ENCODE data around the gene GPATCH3.
A peak's percentile ranks its signal among the peaks of the same experiment; 100 is the strongest.
"Not testable (repeated sequence)": the region's sequence is repeated elsewhere in the genome, so short reads cannot be mapped to it uniquely, and the experiment has no call there.

GPATCH3 gene

DNA sequence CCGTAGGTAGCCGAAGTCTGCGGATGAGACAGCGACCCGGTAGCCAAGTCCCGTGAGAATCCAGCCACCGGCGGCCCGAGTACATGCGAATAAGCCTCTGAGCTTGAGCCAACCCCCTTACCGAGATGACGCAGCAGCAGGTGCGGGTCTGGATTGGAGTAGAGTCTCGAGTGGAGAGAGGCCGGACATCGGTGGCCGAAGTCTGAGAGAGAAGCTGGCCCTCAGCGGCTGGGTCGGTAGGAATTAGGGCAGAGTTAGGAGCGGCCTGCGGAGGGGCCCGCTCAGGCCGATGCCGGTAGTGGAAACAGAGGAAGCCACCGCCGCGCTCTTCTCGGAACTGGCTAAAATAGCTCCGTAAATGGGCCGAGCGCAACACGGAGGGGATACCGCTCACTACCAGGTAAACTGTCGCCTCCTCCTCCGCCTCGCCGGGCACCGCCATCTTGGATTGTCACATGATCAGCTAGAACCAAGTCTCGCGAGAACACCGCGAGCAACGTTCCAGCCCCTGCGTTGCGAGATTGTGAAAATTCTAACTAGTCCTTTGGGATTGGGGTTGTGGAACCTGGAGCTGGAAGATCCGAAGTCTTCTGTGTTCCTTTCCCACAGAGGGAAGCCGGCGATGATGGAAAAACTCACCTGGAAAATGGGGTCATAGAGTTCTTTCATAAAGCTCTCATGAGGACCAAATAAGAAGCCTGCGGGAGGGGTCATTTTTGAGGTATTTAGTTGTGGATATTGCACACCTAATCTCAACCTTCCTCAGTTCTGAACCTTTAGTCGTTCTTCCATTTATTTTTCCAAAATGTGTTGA lies at the start of gene GPATCH3:
Gene GPATCH3, minus strand, starts transcription at position 467 of the 814 bp plus-strand sequence. Its CDS starts 25 bp downstream, at position 442.
- peak; percentile 64 to 78 (median 66) for DNase-seq (ENCODE audit: low read depth in 2 of 3, low spot score in 2 of 3)

- DNase-seq (ENCODE audit: low read depth in 2 of 3, low spot score in 2 of 3), result no peak
Measured at GRCh38 chr1:26949926-26950319, 49.7 kb upstream of the GPATCH3 start.

GRCh38 chr1:26949266-26949925 lies 49.1 kb upstream of the GPATCH3 start:
- DNase-seq (ENCODE audit: low read depth in 2 of 3, low spot score in 2 of 3), result no peak

- DNase-seq (ENCODE audit: low read depth in 2 of 3, low spot score in 2 of 3), result not testable (repeated sequence)
Measured at GRCh38 chr1:26948725-26949057, 48.4 kb upstream of the GPATCH3 start.

GRCh38 chr1:26946270-26946669 lies 46.0 kb upstream of the GPATCH3 start:
- no peak for DNase-seq (ENCODE audit: low read depth in 2 of 3, low spot score in 2 of 3)

DNA sequence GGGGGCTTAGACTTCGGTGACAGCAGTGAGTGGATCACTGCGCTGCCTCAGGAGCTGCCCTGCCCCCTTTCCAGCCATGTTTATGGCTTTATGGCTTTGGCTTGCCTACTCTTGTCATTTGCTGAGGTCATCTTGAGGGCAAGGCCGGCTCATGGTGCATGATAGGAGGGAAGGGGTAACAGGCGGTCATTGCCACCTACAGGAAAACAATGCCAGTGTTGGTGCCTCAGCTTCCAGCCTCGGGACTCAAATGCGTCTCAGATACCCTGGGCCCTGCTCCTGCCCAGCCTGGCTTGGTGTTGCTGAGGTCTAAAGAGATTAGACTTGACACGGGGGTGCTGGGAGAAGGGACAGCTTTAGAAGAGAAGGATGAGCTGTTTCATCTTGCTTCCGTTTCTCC lies 45.5 kb upstream of the GPATCH3 start:
- DNase-seq (ENCODE audit: low read depth in 2 of 3, low spot score in 2 of 3), result no peak

GRCh38 chr1:26945138-26945537 lies 44.9 kb upstream of the GPATCH3 start:
- DNase-seq (ENCODE audit: low read depth in 2 of 3, low spot score in 2 of 3), result no peak

DNA sequence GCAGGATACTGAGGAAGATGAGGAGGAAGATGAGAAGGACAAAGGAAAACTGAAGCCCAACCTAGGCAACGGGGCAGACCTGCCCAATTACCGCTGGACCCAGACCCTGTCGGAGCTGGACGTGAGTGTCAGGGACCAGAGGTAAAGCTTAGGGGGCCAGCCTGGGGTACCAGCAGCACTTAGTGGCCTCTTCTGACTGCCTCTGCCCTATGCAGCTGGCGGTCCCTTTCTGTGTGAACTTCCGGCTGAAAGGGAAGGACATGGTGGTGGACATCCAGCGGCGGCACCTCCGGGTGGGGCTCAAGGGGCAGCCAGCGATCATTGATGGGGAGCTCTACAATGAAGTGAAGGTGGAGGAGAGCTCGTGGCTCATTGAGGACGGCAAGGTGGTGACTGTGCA lies 42.4 kb upstream of the GPATCH3 start:
- no peak for DNase-seq (ENCODE audit: low read depth in 2 of 3, low spot score in 2 of 3)

DNA sequence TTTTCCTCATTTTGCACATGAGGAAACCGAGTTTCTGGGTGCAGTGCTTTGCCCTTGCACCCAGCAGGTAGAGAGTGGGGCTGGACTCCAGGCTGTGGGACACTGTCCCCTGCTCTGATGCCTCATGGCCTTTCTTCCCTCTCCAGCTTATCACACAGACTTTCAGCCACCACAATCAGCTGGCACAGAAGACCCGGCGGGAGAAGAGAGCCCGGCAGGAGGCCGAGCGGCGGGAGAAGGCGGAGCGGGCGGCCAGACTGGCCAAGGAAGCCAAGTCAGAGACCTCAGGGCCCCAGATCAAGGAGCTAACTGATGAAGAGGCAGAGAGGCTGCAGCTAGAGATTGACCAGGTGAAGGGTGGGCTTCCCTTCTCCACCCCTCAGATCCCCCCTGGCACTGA lies 41.0 kb upstream of the GPATCH3 start:
- no peak for DNase-seq (ENCODE audit: low read depth in 2 of 3, low spot score in 2 of 3)

- no peak for DNase-seq (ENCODE audit: low read depth in 2 of 3, low spot score in 2 of 3)
Measured at GRCh38 chr1:26938659-26939025, 38.4 kb upstream of the GPATCH3 start.

DNA sequence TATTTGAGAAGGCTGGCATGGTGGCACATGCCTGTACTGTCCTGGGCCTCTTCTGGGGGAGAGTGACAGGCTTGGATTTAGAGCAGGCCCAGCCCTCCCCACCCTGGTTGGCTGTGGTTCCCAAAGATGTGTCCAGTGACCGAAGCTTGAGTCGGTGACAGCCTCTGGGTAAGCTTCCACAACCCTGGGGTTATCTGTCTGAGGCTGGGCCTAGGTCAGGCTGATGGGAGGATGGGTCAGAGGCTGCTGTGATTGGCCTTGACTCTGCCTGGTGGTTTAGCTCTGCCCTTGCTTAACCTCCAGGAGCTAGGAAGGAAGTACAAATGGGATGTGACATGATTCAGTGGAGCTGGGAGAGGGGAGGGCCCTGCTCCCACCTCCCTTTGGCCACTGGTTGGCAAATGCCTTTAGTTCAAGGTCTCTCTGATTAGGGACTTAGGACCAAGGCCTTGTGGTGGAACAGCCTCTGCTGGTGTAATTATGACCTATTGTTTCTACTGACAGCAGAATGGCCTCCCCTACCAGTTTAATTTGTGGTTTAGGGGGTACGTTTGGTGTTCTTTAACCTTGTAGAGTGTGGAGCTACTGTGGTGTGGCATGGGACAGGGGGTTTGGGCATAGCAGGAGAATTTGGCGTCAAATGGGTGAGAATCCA lies 37.9 kb upstream of the GPATCH3 start:
- DNase-seq (ENCODE audit: low read depth in 2 of 3, low spot score in 2 of 3), result no peak

- no peak for DNase-seq (ENCODE audit: low read depth in 2 of 3, low spot score in 2 of 3)
Measured at GRCh38 chr1:26936823-26937222, 36.6 kb upstream of the GPATCH3 start.

DNA sequence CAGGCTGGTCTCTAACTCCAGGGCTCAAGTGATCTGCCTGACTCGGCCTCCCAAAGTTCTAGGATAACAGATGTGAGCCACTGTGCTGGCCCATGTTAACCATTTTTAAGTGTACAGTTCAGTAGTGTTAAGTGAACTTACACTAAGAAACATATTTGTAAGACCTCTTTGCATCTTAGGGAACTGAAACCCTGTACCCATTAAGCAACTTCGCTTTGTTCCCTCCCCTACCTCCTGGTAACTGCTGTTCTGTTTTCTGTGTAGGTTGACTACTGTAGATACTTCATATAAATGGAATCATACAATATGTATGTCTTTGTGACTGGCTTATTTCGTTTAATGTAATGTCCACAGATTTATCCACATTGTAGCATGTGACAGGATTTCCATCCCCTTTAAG lies 32.3 kb upstream of the GPATCH3 start:
- DNase-seq (ENCODE audit: low read depth in 2 of 3, low spot score in 2 of 3), result no peak

DNA sequence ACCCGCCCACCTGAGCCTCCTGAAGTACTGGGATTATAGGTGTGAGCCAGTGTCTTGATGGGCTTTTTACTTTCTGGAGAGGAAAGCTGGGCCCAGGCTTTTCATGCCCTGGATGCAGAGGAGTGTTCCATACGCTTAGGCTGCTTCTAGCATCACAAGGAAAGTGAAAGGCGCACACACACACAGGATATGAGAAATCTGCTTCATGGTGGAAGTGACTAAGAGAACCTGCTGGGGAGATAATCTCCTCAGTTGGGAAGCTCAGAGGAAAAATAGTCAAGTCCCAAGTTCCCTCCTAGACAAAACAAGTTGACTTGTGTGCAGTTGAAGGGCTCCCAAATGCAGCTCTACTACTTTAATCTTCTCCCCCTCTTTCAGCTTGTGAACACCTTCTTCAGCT lies 23.4 kb upstream of the GPATCH3 start:
- no peak for DNase-seq (ENCODE audit: low read depth in 2 of 3, low spot score in 2 of 3)

DNA sequence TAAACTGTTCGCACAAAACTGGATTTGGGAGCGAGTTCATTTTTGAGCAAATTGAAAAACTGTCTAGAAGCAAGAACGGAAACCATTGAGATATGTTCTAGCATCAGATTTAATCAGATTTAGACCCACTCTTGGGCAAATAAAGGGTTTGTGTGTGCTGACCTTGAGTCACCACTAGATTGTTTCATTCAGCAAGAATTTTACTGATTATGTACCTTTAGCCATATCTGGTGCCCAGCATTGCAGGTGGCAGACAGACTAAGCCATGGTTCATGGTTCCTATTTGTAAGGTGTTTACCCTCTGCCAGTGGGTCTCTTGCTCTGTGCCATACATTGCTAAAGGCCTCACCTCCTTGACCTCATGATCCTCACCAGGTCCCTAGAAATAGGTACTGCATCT lies 22.6 kb upstream of the GPATCH3 start:
- DNase-seq (ENCODE audit: low read depth in 2 of 3, low spot score in 2 of 3), result no peak

- no peak for DNase-seq (ENCODE audit: low read depth in 2 of 3, low spot score in 2 of 3)
Measured at GRCh38 chr1:26922431-26922729, 22.1 kb upstream of the GPATCH3 start.

- DNase-seq (ENCODE audit: low read depth in 2 of 3, low spot score in 2 of 3), result peak; percentile 70 to 94 (median 89)
Measured at GRCh38 chr1:26921540-26922430, 21.5 kb upstream of the GPATCH3 start, which contains the start of gene NUDC. NUDC (plus strand) TSS chr1:26921743; CDS start chr1:26921849, 106 bp downstream.

GRCh38 chr1:26921126-26921539 lies 20.9 kb upstream of the GPATCH3 start:
- no peak for DNase-seq (ENCODE audit: low read depth in 2 of 3, low spot score in 2 of 3)

DNA sequence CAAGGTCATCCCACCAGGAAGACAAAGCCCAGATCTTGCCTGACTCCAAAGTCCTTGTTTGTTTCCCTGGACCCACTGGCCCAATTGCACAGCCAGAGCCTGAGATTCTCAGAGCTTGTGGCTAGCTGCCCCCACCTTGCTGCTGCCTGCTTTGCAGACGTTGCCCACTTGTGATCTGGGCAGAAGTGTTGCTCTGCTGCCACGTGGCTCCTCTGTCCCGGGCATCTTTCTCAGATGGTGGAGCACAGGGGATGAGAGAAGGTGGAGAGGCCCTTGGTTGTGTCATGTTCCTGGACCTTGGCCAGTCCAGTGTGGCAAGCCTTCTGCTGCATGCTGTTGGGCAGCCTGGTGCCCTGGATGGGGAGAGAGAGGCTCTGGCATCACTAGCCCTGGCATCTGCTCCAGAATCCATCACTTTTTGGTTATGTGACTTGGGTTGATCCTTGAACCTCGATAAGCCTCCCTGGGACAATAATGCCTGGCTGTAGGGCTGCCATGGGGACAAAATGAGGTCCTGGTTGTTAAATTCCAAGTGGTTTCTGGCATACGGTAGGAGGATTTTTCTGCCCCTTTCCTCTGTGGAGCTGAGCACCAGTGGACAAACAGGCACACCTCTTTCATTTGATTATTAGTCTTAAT lies 15.1 kb upstream of the GPATCH3 start:
- DNase-seq (ENCODE audit: low read depth in 2 of 3, low spot score in 2 of 3), result no peak

DNA sequence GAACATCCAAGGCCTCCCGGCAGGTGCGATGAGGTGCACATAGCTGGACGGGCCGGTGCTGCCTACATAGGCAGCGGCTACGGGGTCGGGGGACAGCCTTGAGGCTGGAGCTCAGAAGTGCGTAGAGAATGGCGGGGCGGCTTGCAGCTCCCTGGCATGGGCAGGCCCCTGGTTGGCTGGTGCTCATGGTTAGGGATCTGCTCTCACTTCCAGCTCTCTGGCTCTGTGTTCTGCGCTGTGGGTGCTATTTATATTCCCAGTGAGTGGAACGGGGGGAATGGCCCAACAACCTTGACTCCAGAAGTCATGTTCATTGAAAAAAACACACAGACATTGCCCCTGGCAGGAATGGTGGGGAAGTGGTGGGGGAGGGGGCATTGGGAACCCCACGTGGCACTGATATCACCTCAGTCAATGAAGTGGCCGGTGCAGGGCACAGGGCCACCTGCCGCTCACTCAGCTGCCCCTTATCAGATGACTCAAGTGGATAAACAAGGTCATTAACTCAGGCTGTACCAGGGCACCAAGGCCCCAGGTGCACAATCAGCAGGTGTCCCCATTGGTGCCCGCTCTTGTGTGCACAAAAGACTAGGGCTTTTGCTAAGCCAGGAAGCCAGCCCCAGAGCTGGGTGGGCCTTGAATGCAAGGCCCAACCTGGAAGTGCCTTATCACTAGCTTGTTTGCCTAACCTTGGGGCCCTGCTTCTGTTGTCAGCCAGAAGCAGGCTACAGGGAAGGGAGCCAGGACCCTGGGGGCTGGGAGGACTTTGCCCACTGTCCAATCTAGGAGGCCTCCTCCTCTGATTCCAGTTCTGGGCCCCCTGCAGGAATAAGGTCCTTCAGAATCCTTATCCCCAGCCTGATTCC lies 13.7 kb upstream of the GPATCH3 start, which contains the start of gene NR0B2:
Gene NR0B2, minus strand, starts transcription at position 222 of the 866 bp plus-strand sequence. Its CDS starts 35 bp downstream, at position 187.
- DNase-seq (ENCODE audit: low read depth in 2 of 3, low spot score in 2 of 3), result no peak
